WTC11 (cell line): Measurements from ENCODE around the gene STX8. TPM values are rescaled to one million over a fixed set of nuclear protein-coding genes. Genes with fewer than 3 reads are reported as not detected.
A peak's percentile ranks its signal among the peaks of the same experiment; 100 is the strongest.

ENCODE experiments used
- ATAC-seq: fragments of 200-7000 bp; cut with Tn5 transposase; 2 replicates; pipeline ENCODE4 v1.10.0; 2021; ENCODE audit warnings: mild to moderate bottlenecking, moderate library complexity
- CTCF ChIA-PET: fragments of 300-600 bp; sonication (Branson Sonifier 250); formaldehyde crosslinking; loops from one replicate; lab custom pipeline; 2021; ENCODE audit warnings: antibody characterized with exemption; lab: Charles Lee
- POLR2A ChIA-PET: fragments of 350-600 bp; sonication (Branson Sonifier 250); formaldehyde crosslinking; loops from one replicate; lab custom pipeline; 2021; ENCODE audit warnings: antibody characterized with exemption; lab: Charles Lee
- DNase-seq: peaks from one replicate; pipeline ENCODE4 v3.0.0; 2021; ENCODE audit warnings: low spot score
- H3K27ac Mint-ChIP-seq: 2 replicates; pipeline ENCODE4 v1.8.0; 2021; ENCODE audit warnings: mixed read lengths
- H3K27me3 Mint-ChIP-seq: 2 replicates; pipeline ENCODE4 v1.8.0; 2021; ENCODE audit warnings: low read depth, mild to moderate bottlenecking, moderate library complexity, mixed read lengths
- H3K36me3 Mint-ChIP-seq: 2 replicates; pipeline ENCODE4 v1.8.0; 2021; ENCODE audit warnings: mixed read lengths
- H3K4me1 Mint-ChIP-seq: 2 replicates; pipeline ENCODE4 v1.8.0; 2022; ENCODE audit warnings: mixed read lengths
- H3K4me3 Mint-ChIP-seq: 2 replicates; pipeline ENCODE4 v1.8.0; 2021; ENCODE audit warnings: mild to moderate bottlenecking, moderate library complexity, mixed read lengths
- H3K9me3 Mint-ChIP-seq: 2 replicates; pipeline ENCODE4 v1.8.0; 2021; ENCODE audit warnings: mixed read lengths
- AFF4 ChIP-seq: sonication (generic); formaldehyde crosslinking; IDR thresholded peaks from 2 replicates; pipeline ENCODE4 v1.8.1; 2023; ENCODE audit warnings: mild to moderate bottlenecking, missing genetic modification reagents, borderline replicate concordance
- AR ChIP-seq: fragments of 250-450 bp; sonication (Bioruptor Pico); IDR thresholded peaks from 2 replicates; pipeline ENCODE4 v1.9.0; 2021; ENCODE audit warnings: mild to moderate bottlenecking
- ATF2 ChIP-seq: sonication (generic); formaldehyde crosslinking; IDR thresholded peaks from 2 replicates; pipeline ENCODE4 v1.8.1; 2022; ENCODE audit warnings: low read depth, missing genetic modification reagents, borderline replicate concordance
- CREM ChIP-seq: sonication (generic); formaldehyde crosslinking; IDR thresholded peaks from 2 replicates; pipeline ENCODE4 v1.8.1; 2022; ENCODE audit warnings: mild to moderate bottlenecking, missing genetic modification reagents, moderate library complexity
- ESRRA ChIP-seq: sonication (generic); formaldehyde crosslinking; IDR thresholded peaks from 2 replicates; pipeline ENCODE4 v1.8.1; 2022; ENCODE audit warnings: mild to moderate bottlenecking, missing genetic modification reagents, borderline replicate concordance
- ETV6 ChIP-seq: sonication (generic); formaldehyde crosslinking; IDR thresholded peaks from 2 replicates; pipeline ENCODE4 v1.8.1; 2022; ENCODE audit warnings: mild to moderate bottlenecking, missing genetic modification reagents
- FOXK1 ChIP-seq: sonication (generic); formaldehyde crosslinking; IDR thresholded peaks from 2 replicates; pipeline ENCODE4 v1.8.0; 2022; ENCODE audit warnings: mild to moderate bottlenecking, moderate library complexity, missing genetic modification reagents
- FOXP1 ChIP-seq: sonication (generic); formaldehyde crosslinking; IDR thresholded peaks from 2 replicates; pipeline ENCODE4 v1.8.0; 2022; ENCODE audit warnings: missing genetic modification reagents, mild to moderate bottlenecking, moderate library complexity, borderline replicate concordance
- JUN ChIP-seq: sonication (generic); formaldehyde crosslinking; IDR thresholded peaks from 2 replicates; pipeline ENCODE4 v1.8.0; 2023; ENCODE audit warnings: mild to moderate bottlenecking, missing genetic modification reagents
- RELA ChIP-seq: sonication (generic); formaldehyde crosslinking; IDR thresholded peaks from 2 replicates; pipeline ENCODE4 v1.8.1; 2022; ENCODE audit warnings: missing genetic modification reagents, mild to moderate bottlenecking, borderline replicate concordance
- STAT6 ChIP-seq: sonication (generic); formaldehyde crosslinking; conservative IDR thresholded peaks from 2 replicates; pipeline ENCODE4 v1.8.1; 2023; ENCODE audit warnings: mild to moderate bottlenecking, low read depth, missing genetic modification reagents, moderate library complexity
- ZNF121 ChIP-seq: sonication (generic); formaldehyde crosslinking; IDR thresholded peaks from 2 replicates; pipeline ENCODE4 v1.8.0; 2023; ENCODE audit warnings: missing genetic modification reagents
- total RNA-seq: library from RNA; stranded (reverse); gene quantifications from 3 replicates; pipeline ENCODE4 v1.2.3, GENCODE V29; 2021
- TF ChIP-seq, protein P1 (sequence below): sonication (generic); formaldehyde crosslinking; IDR thresholded peaks from 2 replicates; pipeline ENCODE4 v1.8.0; 2022; ENCODE audit warnings: mild to moderate bottlenecking, missing genetic modification reagents
- TF ChIP-seq, protein P2 (sequence below): sonication (generic); formaldehyde crosslinking; IDR thresholded peaks from 2 replicates; pipeline ENCODE4 v1.8.1; 2023; ENCODE audit warnings: mild to moderate bottlenecking, missing genetic modification reagents, moderate library complexity
- TF ChIP-seq, protein P3 (sequence below): fragments of 250-450 bp; sonication (Bioruptor Pico); IDR thresholded peaks from 2 replicates; pipeline ENCODE4 v1.9.0; 2021; ENCODE audit warnings: moderate library complexity, mild to moderate bottlenecking, inconsistent platforms, borderline replicate concordance
- TF ChIP-seq, protein P4 (sequence below): fragments of 250-450 bp; sonication (Bioruptor Pico); IDR thresholded peaks from 2 replicates; pipeline ENCODE4 v1.9.0; 2021; ENCODE audit warnings: mild to moderate bottlenecking

Gene STX8
- total RNA-seq, 1 experiment from 2014 or later: 39.9 TPM

DNA sequence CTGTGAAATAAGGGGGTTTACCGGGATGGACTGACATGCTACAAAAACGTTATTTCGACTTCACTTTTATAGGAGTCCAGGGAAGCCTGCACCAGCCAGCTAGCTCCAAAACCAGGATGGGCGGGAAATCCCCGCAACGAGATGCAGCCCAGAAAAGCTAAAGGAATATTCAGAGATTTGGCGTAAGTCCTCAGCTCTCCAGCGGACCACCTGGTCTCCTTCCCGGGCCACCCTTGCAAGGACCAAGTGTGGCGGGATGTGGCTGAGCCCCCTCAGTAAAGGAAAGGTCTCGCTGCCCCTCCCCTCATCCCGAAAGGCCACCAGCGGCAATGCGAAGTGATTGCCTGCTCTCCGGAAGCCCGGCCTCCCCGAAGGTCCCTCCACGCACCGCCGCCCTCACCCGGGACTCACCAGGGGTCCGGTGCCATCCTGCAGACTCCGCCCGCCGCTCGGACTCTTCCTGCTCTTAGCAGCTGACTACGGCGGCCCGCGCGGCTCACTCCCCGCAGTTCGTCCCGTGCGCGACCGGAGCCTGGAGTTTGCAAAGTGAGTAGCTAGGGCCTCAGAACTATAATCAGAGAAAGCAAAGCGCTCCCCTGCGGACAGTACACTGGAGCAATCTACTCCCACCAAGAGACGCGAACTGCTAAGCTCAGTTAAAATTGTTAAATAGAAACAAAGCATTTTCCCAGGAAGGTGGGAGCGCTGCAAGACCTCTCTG, at the start of gene STX8 (continued):
- no peak for TF ChIP-seq ATF2 (CRISPR knock-in tag)
- no peak for TF ChIP-seq FOXP1
- TF ChIP-seq STAT6 (CRISPR knock-in tag): no peak
- TF ChIP-seq, protein P1, sequence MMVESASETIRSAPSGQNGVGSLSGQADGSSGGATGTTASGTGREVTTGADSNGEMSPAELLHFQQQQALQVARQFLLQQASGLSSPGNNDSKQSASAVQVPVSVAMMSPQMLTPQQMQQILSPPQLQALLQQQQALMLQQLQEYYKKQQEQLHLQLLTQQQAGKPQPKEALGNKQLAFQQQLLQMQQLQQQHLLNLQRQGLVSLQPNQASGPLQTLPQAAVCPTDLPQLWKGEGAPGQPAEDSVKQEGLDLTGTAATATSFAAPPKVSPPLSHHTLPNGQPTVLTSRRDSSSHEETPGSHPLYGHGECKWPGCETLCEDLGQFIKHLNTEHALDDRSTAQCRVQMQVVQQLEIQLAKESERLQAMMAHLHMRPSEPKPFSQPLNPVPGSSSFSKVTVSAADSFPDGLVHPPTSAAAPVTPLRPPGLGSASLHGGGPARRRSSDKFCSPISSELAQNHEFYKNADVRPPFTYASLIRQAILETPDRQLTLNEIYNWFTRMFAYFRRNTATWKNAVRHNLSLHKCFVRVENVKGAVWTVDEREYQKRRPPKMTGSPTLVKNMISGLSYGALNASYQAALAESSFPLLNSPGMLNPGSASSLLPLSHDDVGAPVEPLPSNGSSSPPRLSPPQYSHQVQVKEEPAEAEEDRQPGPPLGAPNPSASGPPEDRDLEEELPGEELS (CRISPR knock-in tag): peak; percentile 57; the same call in 1 of the 2 replicates
- peak; percentile 38; the same call in 1 of the 2 replicates for TF ChIP-seq ETV6 (CRISPR knock-in tag)
- no peak for TF ChIP-seq RELA (CRISPR knock-in tag)
- no peak for TF ChIP-seq JUN (CRISPR knock-in tag)

DNA sequence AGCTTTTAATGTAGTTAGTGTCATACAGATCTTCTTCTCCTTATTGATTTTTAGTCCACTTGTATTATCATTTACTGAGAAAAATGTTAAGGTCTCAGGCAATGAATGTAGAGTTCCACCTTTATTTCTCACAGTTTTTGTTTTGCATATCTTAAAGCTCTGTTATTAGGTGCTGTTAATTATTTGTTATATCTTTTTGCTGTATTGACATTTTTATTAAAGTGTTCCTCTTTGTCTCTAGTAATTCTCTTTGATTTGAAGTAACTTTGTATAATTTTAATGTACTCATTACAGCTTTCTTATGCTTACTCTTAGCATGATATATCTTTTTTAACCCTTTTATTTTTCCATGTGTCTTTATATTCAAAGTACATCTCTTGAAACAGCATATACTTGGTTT, 47.3 kb upstream of the STX8 start:
- Mint-ChIP-seq H3K4me1 (no peaks in the 10 kb centered on the region), H3K27me3 (peaks cover 9% of the 10 kb centered on the region), H3K27ac (no peak overlapping the region), H3K36me3 (peaks cover 13% of the 10 kb centered on the region), H3K4me3 (no peak overlapping the region), H3K9me3 (peaks cover 31% of the 10 kb centered on the region)
- CTCF ChIA-PET: no interaction called here
- POLR2A ChIA-PET: no interaction called here
- TF ChIP-seq CREM (CRISPR knock-in tag): no peak
- no peak for TF ChIP-seq AFF4 (CRISPR knock-in tag)
- TF ChIP-seq, protein P2, sequence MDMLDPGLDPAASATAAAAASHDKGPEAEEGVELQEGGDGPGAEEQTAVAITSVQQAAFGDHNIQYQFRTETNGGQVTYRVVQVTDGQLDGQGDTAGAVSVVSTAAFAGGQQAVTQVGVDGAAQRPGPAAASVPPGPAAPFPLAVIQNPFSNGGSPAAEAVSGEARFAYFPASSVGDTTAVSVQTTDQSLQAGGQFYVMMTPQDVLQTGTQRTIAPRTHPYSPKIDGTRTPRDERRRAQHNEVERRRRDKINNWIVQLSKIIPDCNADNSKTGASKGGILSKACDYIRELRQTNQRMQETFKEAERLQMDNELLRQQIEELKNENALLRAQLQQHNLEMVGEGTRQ (CRISPR knock-in tag): no peak
- no peak for TF ChIP-seq FOXK1 (CRISPR knock-in tag)
- TF ChIP-seq, protein P3, sequence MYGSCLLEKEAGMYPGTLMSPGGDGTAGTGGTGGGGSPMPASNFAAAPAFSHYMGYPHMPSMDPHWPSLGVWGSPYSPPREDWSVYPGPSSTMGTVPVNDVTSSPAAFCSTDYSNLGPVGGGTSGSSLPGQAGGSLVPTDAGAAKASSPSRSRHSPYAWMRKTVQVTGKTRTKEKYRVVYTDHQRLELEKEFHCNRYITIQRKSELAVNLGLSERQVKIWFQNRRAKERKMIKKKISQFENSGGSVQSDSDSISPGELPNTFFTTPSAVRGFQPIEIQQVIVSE (CRISPR knock-in tag): no peak
- TF ChIP-seq AR (CRISPR knock-in tag): no peak
- TF ChIP-seq, protein P4, sequence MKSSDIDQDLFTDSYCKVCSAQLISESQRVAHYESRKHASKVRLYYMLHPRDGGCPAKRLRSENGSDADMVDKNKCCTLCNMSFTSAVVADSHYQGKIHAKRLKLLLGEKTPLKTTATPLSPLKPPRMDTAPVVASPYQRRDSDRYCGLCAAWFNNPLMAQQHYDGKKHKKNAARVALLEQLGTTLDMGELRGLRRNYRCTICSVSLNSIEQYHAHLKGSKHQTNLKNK (CRISPR knock-in tag): no peak
- no peak for TF ChIP-seq ESRRA
- TF ChIP-seq ZNF121: no peak
- TF ChIP-seq JUN (CRISPR knock-in tag): no peak
- ATAC-seq: no peak
- DNase-seq: no peak
